Activated gamma-delta T cell (primary cell): ENCODE measurements around the gene KRTAP5-2.

Experiments
- DNase-seq: peaks from one replicate; lab custom pipeline; 2025; lab: John Stamatoyannopoulos, UW

The KRTAP5-2 gene

GRCh38 chr11:1567721-1568100 is 30.4 kb downstream of the KRTAP5-2 start:
- no peak for DNase-seq

DNA sequence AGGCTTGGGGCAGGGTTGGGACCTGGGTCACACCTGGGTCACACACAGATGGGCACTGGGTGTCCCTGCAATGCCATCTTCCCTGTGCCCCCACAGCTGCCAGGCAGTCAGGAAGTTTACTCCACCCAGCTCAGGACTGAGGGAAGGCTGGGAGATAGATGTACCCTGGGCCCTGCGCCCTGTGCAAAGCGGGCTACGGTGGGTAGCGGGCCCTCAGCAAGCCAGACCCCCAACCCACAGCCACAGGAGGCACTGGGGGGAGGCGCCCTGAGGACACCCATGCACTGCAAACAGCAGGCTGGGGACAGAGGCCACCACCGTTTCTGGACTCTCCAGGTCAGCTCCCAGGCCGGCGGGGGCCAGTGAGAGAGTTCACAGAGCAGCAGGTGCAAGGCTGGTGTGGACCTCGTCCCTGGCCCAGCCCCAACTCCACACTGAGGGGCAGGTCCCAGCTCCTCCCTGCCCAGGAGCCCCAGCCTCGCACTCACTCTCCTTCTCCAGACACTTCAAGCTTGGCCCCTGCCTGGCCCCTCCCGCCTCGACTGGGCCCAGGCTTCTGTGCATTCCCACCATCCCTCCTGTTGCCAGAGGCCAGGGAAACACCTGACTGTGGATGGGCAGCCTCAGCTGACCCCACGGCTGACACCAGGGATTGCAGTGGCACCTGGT is 30.9 kb downstream of the KRTAP5-2 start:
- DNase-seq: no peak

DNA sequence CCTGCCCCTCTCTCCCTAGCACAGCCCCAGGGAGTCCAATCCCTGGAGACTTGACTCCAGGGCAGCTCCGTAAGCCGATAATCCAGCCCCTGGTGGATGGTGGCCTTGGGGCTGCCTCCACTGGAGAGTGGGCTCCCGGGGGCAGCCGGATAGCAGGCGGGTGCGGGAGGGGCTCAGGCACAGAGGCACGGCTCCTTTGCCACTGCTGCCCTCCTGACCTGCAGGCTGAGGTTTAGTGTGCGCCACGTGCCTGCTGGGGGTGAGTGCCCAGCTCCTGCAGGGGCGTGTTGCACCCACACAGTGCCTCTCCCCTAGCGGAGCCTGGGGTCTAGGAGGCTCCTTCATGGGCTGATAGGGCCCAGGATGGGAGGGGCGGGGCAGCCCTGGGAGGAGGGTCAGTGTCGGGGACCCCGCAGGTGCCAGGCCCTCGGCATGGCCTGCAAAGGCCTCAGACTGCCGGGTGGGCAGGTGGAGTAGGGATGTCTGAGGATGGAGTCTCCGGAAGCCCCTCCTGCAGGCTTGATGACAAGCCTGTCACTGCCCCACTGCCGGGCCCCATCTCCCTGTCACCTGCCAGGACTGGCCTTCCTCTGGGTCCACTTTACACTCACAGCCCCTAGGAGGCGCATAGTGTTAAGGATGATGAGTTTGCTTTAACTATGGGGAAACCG is 31.6 kb downstream of the KRTAP5-2 start:
- DNase-seq: no peak

GRCh38 chr11:1565904-1566247 is 32.2 kb downstream of the KRTAP5-2 start:
- no peak for DNase-seq

DNA sequence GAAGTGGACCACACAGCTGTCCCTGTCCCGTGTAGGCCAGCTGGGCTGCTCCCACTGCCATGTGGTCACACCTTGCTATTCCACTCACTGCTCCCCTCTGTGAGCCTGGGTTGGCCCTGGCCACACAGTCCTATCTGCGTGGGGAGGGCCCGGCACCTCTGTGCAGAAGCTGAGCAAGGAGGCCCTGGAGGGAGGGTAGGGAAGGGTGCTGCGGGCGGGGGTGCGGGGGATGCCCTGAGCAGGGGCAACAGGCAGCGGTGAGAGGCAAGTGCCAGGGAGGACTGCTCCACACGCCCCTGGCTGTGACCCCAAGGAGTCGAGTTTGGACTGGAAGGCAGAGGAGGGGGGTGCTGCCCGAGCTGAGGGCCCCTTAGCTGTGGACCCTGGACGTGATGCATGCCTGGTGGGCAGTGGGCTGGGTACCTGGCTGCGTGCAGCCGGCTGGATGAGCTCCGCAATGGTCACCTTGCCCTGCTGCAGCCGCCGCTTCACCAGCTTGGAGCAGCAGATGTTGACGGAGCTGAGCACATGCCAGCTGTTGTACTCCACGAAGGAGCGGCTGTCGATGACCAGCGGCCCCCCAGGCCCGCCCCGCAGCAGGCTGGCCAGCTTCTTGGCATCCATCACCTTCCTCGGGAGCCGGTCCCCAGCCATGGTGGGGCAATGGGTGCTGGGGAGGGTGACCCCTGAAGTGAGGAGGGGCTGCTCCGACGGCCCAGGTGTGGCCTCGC is 32.8 kb downstream of the KRTAP5-2 start:
- DNase-seq: no peak

- peak; percentile 32 for DNase-seq
Measured at GRCh38 chr11:1564535-1565172, 33.4 kb downstream of the KRTAP5-2 start.

GRCh38 chr11:1563697-1564534 is 34.2 kb downstream of the KRTAP5-2 start:
- no peak for DNase-seq

GRCh38 chr11:1563149-1563638 is 34.9 kb downstream of the KRTAP5-2 start:
- DNase-seq: no peak

DNA sequence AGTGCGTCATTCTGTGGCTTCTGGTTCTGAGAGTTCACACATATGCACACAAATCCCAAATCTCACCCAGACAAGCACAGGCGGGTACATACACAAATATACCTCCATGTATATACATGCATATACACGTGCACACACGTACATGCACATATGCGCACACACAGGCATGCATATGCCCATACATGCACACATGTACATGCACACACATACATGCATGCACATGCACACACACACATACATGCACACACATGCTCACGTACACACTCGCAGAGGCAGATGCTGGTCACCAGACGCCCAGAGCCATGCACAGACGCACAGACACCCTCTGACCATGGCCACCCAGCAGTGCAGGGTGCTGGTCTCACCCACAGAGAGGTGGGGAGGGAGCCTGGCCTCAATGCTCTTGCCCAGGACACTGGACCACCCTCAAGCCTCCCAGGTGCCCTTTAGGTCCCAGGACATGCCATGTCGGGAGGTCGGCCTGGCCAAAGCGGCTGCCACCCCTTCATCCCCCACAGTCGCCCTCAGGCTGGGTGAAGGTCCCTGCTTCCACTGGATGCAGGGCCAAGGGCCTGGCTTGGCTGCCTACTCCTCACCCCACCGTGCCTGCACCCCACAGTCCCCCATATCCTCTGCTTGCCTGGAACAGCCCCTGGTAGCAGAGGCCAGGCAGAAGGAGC is 35.5 kb downstream of the KRTAP5-2 start:
- DNase-seq: no peak

DNA sequence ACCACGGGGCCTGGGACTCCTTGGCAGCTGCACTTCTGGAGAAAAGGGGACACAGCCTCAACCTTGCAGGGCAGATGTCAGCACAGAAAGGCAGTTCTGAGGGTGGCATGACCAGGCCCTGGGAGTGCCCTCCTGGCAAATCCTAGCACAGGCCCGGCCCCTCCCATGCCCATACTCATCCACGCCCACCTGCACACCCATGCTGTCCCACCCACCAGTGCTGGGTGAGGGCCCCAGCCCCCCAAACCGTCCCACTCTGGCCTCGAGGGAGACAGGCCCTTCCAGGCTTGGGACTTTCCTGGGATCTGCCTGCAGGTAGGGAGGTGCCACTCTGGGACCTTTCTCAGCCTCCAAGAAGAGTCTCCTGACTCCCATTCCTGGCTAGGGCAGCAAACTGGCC is 36.1 kb downstream of the KRTAP5-2 start:
- no peak for DNase-seq

GRCh38 chr11:1561266-1561665 is 36.8 kb downstream of the KRTAP5-2 start:
- no peak for DNase-seq

- DNase-seq: no peak
Measured at GRCh38 chr11:1560649-1561251, 37.3 kb downstream of the KRTAP5-2 start.

DNA sequence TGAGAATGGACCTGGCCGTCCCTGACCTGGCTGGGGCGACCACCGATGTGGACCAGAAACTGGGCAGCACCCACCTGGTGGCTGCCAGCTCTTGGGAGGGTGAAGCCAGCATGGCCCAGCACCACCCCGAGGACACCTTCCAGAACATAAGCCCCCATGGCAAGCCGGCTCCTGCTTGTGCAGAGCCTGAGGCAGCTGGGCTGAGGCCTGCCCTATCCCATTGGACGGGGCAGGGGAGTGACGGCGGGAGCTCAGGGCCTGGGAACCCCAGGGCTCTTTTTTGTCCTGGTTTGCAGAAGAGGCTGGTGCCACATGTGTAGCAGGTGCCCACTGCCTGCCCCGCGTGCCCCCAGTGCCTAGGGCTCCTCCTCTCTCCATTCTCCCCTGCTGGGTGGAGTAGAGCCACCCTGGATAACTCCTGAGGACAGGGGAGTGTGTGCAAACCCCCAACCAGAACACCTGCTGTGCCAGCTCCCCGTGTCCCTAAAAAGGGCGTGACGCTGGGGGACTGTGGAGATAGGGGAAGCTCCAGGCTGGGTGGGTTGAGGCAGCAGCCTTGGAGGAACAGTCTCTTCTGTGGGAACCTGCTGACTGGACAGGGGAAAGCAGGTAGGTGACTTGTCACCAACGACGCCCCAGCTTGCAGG is 38.0 kb downstream of the KRTAP5-2 start:
- DNase-seq: no peak

- no peak for DNase-seq
Measured at GRCh38 chr11:1559111-1559951, 38.8 kb downstream of the KRTAP5-2 start.

- DNase-seq: no peak
Measured at GRCh38 chr11:1558775-1559110, 39.4 kb downstream of the KRTAP5-2 start.

DNA sequence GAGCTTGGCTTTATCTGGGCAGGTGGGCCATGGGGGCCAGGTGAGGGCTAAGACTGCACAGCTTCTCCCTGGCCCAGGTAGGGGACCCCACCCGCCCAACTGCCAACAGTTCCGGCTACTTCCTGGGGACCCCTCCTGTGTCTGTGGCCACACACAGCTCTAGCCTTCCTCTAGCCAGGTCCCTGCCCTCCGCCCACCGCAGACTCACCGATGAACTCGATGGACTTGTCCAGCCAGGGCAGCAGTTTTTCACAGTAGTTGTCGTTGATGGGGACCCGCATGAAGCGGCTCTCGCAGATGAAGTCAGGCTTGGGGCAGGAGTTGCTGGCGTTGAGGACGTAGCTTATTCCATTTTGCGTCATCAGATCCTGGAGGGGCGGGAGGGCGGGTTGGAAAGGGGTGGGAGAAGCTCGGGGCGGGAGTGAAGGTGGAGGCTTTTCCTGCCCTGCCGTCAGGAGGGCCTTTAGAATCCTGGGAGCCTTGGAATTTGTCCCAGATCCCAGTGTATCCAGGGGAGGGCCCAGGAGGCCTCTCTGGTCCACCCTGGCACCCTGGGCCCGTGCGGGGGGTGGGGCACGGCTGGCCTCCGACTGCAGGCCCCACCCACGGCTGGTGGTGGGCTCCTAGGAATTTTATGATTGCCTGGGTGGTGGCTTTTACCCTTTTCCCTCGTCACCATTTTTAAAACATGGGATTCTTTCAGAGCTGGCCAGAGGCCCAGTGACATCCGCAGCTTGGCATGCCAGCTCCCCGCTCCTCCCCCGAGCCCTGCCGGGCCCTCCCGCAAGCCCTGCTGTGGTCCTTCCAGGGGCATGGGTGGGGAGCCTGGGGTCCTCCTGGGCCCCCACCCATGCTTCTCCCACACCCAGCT is 40.0 kb downstream of the KRTAP5-2 start:
- no peak for DNase-seq

GRCh38 chr11:1557051-1557884 is 40.8 kb downstream of the KRTAP5-2 start:
- DNase-seq: no peak
